ENCODE data around the gene ABCC9.
"Not testable (repeated sequence)": the region's sequence is repeated elsewhere in the genome, so short reads cannot be mapped to it uniquely, and the experiment has no call there.

ABCC9 gene

DNA sequence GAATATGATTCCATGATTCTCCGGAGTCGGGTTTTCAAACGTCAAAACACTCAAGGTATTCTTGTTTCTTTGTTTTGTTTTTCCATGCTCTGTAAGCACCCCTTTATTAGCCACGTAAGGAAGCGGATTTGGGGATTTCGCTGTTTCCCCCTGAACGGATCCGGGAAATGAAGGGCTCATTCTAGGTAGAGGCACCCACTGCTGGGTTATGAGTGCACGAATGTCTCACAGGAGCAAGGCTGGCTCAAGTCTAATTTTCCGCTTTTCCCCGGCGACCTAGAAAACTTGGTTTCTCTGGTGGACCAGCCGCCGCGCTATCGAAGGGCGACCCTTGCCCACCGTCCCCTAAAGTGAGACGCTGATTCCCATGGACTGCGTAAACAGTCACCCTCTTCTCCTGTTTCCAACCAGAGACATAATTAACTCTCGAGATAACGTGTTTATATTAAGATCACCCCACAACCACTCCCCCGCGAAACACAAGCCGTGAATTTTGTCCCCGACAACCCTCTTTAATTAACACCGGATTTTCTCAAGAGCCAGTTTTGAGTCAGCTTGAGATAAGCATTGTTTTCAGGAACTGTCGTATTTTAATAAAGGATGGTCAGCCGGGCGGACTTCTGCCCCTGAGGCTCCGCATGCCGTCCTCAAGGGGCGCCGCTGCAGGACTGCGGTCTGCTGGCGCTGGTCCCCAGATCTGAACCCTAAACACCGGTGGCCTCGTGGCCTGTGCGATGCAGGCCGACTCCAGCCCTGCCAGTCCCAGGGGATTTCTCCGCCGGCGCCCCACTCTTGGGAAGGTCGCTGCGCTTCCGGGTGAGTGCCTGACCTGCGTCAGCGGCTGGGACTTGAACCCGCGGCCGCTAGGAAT lies 515 bp upstream of the ABCC9 start:
- in situ Hi-C loops (cut with MboI; ENCODE audit: low sequenced_read_pairs, unreplicated experiment) = no loop called here
- TF ChIP-seq, protein P1, sequence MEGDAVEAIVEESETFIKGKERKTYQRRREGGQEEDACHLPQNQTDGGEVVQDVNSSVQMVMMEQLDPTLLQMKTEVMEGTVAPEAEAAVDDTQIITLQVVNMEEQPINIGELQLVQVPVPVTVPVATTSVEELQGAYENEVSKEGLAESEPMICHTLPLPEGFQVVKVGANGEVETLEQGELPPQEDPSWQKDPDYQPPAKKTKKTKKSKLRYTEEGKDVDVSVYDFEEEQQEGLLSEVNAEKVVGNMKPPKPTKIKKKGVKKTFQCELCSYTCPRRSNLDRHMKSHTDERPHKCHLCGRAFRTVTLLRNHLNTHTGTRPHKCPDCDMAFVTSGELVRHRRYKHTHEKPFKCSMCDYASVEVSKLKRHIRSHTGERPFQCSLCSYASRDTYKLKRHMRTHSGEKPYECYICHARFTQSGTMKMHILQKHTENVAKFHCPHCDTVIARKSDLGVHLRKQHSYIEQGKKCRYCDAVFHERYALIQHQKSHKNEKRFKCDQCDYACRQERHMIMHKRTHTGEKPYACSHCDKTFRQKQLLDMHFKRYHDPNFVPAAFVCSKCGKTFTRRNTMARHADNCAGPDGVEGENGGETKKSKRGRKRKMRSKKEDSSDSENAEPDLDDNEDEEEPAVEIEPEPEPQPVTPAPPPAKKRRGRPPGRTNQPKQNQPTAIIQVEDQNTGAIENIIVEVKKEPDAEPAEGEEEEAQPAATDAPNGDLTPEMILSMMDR (IDR thresholded peaks at IDR 0.05; ENCODE audit: borderline replicate concordance, control extremely low read depth, extremely low read depth, insufficient read depth, missing control alignments) = no peak
- peak; percentile 22 for DNase-seq (ENCODE audit: low spot score)

DNA sequence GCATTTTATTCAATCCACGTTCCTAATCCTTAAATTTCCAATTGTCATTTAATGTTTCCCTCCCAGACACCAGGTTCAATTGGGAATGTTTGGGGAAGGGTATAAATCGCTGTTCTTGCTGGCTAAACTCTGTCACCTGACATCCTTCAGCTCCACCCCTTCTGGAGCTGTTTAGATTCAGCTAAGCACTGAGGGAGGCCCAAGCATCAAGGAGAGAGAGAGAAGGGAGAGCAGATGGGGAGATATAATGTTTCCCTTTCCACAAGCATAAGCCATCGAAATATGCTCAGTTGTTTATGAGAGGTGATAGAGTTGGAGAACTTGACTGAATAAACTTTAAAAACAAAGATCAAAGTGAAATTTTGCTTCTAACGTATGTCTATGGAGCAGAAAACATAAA lies 1.8 kb downstream of the ABCC9 start:
- DNase-seq (ENCODE audit: low spot score) = no peak
- TF ChIP-seq, protein P1 (IDR thresholded peaks at IDR 0.05; ENCODE audit: borderline replicate concordance, control extremely low read depth, extremely low read depth, insufficient read depth, missing control alignments) = no peak
- in situ Hi-C loops (cut with MboI; ENCODE audit: low sequenced_read_pairs, unreplicated experiment) = no loop called here

DNA sequence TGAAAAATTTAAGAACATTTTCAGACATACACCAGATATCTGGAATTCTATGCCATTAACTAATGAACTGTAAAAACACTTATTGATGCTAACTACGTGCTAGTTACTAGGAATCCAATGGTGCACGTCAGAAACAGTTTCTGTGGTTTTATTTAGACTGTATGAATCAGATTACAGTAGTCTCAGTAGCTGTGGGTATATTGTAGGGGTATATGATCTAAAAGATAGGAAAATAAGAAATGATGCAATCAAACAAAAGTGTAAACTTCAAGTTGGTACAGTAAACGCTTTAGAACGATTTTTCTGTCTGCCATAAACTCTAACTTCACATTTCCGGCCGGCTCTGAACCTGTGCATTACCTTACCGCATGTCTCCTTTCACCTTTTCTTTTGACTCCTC lies 2.3 kb downstream of the ABCC9 start:
- in situ Hi-C loops (cut with MboI; ENCODE audit: low sequenced_read_pairs, unreplicated experiment) = no loop called here
- DNase-seq (ENCODE audit: low spot score) = no peak
- TF ChIP-seq, protein P1 (IDR thresholded peaks at IDR 0.05; ENCODE audit: borderline replicate concordance, control extremely low read depth, extremely low read depth, insufficient read depth, missing control alignments) = no peak

DNA sequence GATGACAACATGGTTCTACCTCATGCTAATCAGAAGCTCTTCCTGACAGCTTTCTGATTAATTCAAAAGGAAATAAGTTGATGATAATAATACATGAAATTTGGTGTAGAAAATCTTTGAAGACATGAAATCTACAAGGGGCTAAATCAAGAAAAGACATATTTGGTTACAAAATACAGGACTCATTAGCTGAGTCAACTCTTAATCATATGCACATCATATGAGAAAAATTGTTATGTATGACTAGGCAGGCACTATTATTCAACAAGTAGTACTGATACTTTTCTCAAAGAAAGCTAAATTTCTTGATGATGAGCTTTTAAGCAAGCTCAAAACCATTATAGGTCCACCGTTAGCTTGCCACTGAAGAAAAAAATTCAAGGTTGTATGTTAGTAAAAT lies 7.1 kb downstream of the ABCC9 start:
- TF ChIP-seq, protein P1 (IDR thresholded peaks at IDR 0.05; ENCODE audit: borderline replicate concordance, control extremely low read depth, extremely low read depth, insufficient read depth, missing control alignments) = no peak
- in situ Hi-C loops (cut with MboI; ENCODE audit: low sequenced_read_pairs, unreplicated experiment) = no loop called here
- DNase-seq (ENCODE audit: low spot score) = no peak

DNA sequence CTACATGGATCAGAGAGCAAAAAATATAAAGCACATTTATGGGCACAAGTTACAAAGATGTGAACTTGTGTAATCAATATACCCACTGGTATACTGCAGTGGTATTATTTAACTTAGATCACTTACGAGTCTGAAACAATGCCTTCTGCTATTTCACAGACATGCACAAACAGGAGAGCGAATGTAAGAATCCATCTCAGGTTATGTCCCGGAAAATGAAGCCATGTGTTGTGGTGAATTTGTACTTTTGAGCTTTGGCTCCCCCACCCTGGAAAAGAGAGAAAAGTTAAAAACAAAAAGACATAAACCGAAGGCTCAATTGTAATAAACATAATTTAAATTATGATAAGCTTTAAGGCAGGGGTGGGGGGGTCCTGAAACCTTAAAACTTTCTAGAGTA lies 7.6 kb downstream of the ABCC9 start:
- in situ Hi-C loops (cut with MboI; ENCODE audit: low sequenced_read_pairs, unreplicated experiment) = no loop called here
- DNase-seq (ENCODE audit: low spot score) = no peak
- TF ChIP-seq, protein P1 (IDR thresholded peaks at IDR 0.05; ENCODE audit: borderline replicate concordance, control extremely low read depth, extremely low read depth, insufficient read depth, missing control alignments) = no peak

DNA sequence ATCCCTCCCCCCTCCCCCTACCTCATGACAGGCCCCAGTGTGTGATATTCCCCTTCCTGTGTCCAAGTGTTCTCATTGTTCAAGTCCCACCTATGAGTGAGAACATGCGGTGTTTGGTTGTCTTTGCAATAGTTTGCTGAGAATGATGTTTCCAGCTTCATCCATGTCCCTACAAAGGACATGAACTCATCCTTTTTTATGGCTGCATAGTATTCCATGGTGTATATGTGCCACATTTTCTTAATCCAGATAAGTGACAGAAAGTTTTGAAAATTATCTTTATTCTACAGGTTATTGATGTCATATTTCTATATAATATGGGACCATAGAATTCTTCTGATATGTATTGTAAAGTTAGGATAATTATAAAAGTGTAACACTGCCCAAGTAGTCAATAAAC lies 11.3 kb downstream of the ABCC9 start:
- in situ Hi-C loops (cut with MboI; ENCODE audit: low sequenced_read_pairs, unreplicated experiment); DNase-seq (ENCODE audit: low spot score): not testable (repeated sequence)

DNA sequence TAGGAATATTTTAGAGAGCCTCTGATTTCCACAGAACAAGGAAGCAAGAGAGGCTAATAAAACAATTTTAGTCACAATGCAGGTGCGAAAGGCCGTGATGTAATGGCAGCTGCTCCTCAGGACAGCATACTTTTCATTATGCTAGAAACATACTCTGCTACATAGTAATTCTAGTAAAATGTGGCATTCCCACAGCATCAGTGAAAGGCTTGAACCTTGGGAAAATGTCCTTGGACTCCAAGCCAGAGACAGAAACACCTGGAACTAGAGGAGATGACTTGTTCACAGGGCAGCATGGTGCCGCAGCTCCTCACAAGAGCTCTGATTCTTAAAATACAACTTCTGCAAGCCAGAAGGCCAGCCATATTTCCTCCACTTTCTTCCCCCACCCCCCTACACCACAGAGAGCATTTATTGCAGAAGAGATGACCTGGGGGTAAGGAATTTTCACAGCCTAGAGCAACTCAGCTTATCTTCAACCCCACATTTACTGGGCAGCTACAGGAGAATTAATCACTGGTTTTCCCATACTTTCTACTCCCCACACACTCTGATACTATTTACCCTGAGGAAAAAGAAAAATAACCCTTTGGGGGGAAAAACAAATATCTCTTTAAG lies 15.8 kb downstream of the ABCC9 start:
- TF ChIP-seq, protein P1 (IDR thresholded peaks at IDR 0.05; ENCODE audit: borderline replicate concordance, control extremely low read depth, extremely low read depth, insufficient read depth, missing control alignments) = no peak
- in situ Hi-C loops (cut with MboI; ENCODE audit: low sequenced_read_pairs, unreplicated experiment) = no loop called here
- DNase-seq (ENCODE audit: low spot score) = no peak
